ENCODE data around the gene PPEF2.
A peak's percentile ranks its signal among the peaks of the same experiment; 100 is the strongest.

PPEF2 gene, protein sequence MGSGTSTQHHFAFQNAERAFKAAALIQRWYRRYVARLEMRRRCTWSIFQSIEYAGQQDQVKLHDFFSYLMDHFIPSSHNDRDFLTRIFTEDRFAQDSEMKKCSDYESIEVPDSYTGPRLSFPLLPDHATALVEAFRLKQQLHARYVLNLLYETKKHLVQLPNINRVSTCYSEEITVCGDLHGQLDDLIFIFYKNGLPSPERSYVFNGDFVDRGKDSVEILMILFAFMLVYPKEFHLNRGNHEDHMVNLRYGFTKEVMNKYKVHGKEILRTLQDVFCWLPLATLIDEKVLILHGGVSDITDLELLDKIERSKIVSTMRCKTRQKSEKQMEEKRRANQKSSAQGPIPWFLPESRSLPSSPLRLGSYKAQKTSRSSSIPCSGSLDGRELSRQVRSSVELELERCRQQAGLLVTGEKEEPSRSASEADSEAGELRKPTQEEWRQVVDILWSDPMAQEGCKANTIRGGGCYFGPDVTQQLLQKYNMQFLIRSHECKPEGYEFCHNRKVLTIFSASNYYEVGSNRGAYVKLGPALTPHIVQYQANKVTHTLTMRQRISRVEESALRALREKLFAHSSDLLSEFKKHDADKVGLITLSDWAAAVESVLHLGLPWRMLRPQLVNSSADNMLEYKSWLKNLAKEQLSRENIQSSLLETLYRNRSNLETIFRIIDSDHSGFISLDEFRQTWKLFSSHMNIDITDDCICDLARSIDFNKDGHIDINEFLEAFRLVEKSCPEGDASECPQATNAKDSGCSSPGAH

GRCh38 chr4:75902352-75902751 lies at the start of gene PPEF2:
PPEF2 (minus strand) TSS chr4:75902452; CDS start chr4:75896325, 6,127 bp downstream.
- TF ChIP-seq CTCF (conservative IDR thresholded peaks at IDR 0.05; ENCODE audit: control insufficient read depth, insufficient read depth, low read depth, low read length) = no peak
- DNase-seq (ENCODE audit: low read depth) = no peak
- no peak within 1 kb of the TSS for H3K4me3 ChIP-seq (ENCODE audit: control insufficient read depth, low read depth, low read length)

- no peak overlapping the region for H3K4me3 ChIP-seq (ENCODE audit: control insufficient read depth, low read depth, low read length)
- DNase-seq (ENCODE audit: low read depth) = no peak
- no peak for TF ChIP-seq CTCF (conservative IDR thresholded peaks at IDR 0.05; ENCODE audit: control insufficient read depth, insufficient read depth, low read depth, low read length)
Observed at GRCh38 chr4:75950213-75950815, 48.1 kb upstream of the PPEF2 start.

- DNase-seq (ENCODE audit: low read depth) = no peak
- no peak for TF ChIP-seq CTCF (conservative IDR thresholded peaks at IDR 0.05; ENCODE audit: control insufficient read depth, insufficient read depth, low read depth, low read length)
- H3K4me3 ChIP-seq (ENCODE audit: control insufficient read depth, low read depth, low read length) = no peak overlapping the region
Observed at GRCh38 chr4:75948822-75949444, 46.7 kb upstream of the PPEF2 start.

- TF ChIP-seq CTCF (conservative IDR thresholded peaks at IDR 0.05; ENCODE audit: control insufficient read depth, insufficient read depth, low read depth, low read length) = no peak
- peak; percentile 31 for DNase-seq (ENCODE audit: low read depth)
- peak within 1 kb of the TSS; percentile 82 for H3K4me3 ChIP-seq (ENCODE audit: control insufficient read depth, low read depth, low read length)
Observed at GRCh38 chr4:75940692-75941253, 38.5 kb upstream of the PPEF2 start, which contains the start of gene NAAA. NAAA (minus strand) TSS chr4:75941013; CDS start chr4:75940949, 64 bp downstream.

- H3K4me3 ChIP-seq (ENCODE audit: control insufficient read depth, low read depth, low read length) = peak overlapping the region; percentile 82
- DNase-seq (ENCODE audit: low read depth) = peak; percentile 43
- no peak for TF ChIP-seq CTCF (conservative IDR thresholded peaks at IDR 0.05; ENCODE audit: control insufficient read depth, insufficient read depth, low read depth, low read length)
Observed at GRCh38 chr4:75939890-75940691, 37.8 kb upstream of the PPEF2 start.
